ENCODE data around the gene COPS3.

COPS3 gene

GRCh38 chr17:17239832-17240231 is 41.2 kb downstream of the COPS3 start:
- no peak for FAIRE-seq

- FAIRE-seq = no peak
Measured at GRCh38 chr17:17237026-17237799, 43.8 kb downstream of the COPS3 start, which contains the start of gene FLCN. FLCN (minus strand) TSS chr17:17237168; CDS start chr17:17228137, 9,031 bp downstream.

GRCh38 chr17:17236295-17237025 is 44.6 kb downstream of the COPS3 start:
- FAIRE-seq = no peak

GRCh38 chr17:17235212-17236174 is 45.6 kb downstream of the COPS3 start:
- no peak for FAIRE-seq

GRCh38 chr17:17232303-17232621 is 48.8 kb downstream of the COPS3 start:
- FAIRE-seq = no peak

GRCh38 chr17:17231621-17232302 is 49.3 kb downstream of the COPS3 start:
- no peak for FAIRE-seq

GRCh38 chr17:17229416-17230384 is 51.3 kb downstream of the COPS3 start:
- FAIRE-seq = no peak

GRCh38 chr17:17228521-17229279 is 52.3 kb downstream of the COPS3 start:
- FAIRE-seq = no peak

- FAIRE-seq = no peak
Measured at GRCh38 chr17:17227608-17228520, 53.2 kb downstream of the COPS3 start.

GRCh38 chr17:17226451-17227265 is 54.4 kb downstream of the COPS3 start:
- FAIRE-seq = no peak

- FAIRE-seq = no peak
Measured at GRCh38 chr17:17225901-17226300, 55.1 kb downstream of the COPS3 start.

GRCh38 chr17:17224137-17224536 is 56.9 kb downstream of the COPS3 start:
- no peak for FAIRE-seq

- no peak for FAIRE-seq
Measured at GRCh38 chr17:17223736-17224135, 57.3 kb downstream of the COPS3 start.

- no peak for FAIRE-seq
Measured at GRCh38 chr17:17221329-17221728, 59.7 kb downstream of the COPS3 start.

- no peak for FAIRE-seq
Measured at GRCh38 chr17:17220529-17220928, 60.5 kb downstream of the COPS3 start.

GRCh38 chr17:17217995-17218394 is 63.1 kb downstream of the COPS3 start:
- no peak for FAIRE-seq

- no peak for FAIRE-seq
Measured at GRCh38 chr17:17216776-17217175, 64.3 kb downstream of the COPS3 start.

- no peak for FAIRE-seq
Measured at GRCh38 chr17:17216236-17216635, 64.8 kb downstream of the COPS3 start.

GRCh38 chr17:17215575-17215974 is 65.5 kb downstream of the COPS3 start:
- no peak for FAIRE-seq

All from TTC549 (cell line).